Activated naive CD8-positive, alpha-beta T cell (primary cell): ENCODE measurements around the gene DRG1.

Source experiments
- H3K27ac Mint-ChIP-seq: one replicate; pipeline ENCODE4 v1.8.0; 2021; ENCODE audit warnings: mixed read lengths
- H3K27me3 Mint-ChIP-seq: one replicate; pipeline ENCODE4 v1.8.0; 2021; ENCODE audit warnings: mixed read lengths
- H3K36me3 Mint-ChIP-seq: one replicate; pipeline ENCODE4 v1.8.0; 2021; ENCODE audit warnings: mixed read lengths
- H3K4me1 Mint-ChIP-seq: one replicate; pipeline ENCODE4 v1.8.0; 2021; ENCODE audit warnings: low read depth, mixed read lengths
- H3K4me3 Mint-ChIP-seq: one replicate; pipeline ENCODE4 v1.8.0; 2021; ENCODE audit warnings: mild to moderate bottlenecking, mixed read lengths
- H3K9me3 Mint-ChIP-seq: one replicate; pipeline ENCODE4 v1.8.0; 2021; ENCODE audit warnings: low read depth, mixed read lengths

Gene DRG1

DNA sequence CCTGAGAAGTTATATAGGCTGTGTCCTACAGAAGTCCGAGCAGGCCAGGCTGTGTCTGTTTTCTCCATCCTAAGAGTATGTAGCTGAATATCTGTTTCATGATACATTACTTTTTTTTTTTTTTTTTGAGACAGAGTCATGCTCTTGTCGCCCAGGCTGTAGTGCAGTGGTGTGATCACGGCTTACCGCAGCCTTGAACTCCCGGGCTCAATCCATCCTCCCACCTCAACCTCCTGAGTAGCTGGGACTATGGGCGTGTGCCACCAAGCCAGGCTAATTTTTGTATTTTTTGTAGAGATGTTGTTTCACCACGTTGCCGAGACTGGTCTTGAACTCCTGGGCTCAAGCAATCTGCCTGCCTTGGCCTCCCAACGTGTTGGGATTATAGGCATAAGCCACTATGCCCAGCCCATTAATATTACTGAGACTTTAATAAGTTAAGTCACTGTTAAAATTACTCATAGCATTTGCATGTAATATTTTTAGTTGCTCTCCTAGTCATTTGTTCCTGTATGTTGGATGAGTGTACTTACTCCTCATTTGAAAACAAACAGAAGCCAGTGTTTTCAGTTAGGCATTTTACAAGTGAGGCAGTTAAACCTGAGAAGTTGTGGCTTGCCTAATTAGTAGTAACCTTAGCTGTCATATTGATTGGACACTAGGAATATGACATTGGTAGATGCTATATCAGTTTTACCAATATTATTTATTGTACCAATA is 26.1 kb downstream of the DRG1 start:
- Mint-ChIP-seq H3K27ac (no peak overlapping the region), H3K9me3 (no peaks in the 10 kb centered on the region), H3K36me3 (peaks cover 9% of the 10 kb centered on the region), H3K4me1 (peaks cover 3% of the 10 kb centered on the region), H3K4me3 (no peak overlapping the region), H3K27me3 (no peaks in the 10 kb centered on the region)

GRCh38 chr22:31431950-31432349 is 32.5 kb downstream of the DRG1 start:
- Mint-ChIP-seq H3K4me1 (peaks cover 3% of the 10 kb centered on the region), H3K4me3 (no peak overlapping the region), H3K36me3 (peaks cover 8% of the 10 kb centered on the region), H3K9me3 (no peaks in the 10 kb centered on the region), H3K27ac (no peak overlapping the region), H3K27me3 (no peaks in the 10 kb centered on the region)

- Mint-ChIP-seq H3K4me1 (no peaks in the 10 kb centered on the region), H3K4me3 (no peak overlapping the region), H3K27me3 (no peaks in the 10 kb centered on the region), H3K9me3 (no peaks in the 10 kb centered on the region), H3K27ac (no peak overlapping the region), H3K36me3 (peaks cover 5% of the 10 kb centered on the region)
Measured at GRCh38 chr22:31436132-31436531, 36.7 kb downstream of the DRG1 start.

DNA sequence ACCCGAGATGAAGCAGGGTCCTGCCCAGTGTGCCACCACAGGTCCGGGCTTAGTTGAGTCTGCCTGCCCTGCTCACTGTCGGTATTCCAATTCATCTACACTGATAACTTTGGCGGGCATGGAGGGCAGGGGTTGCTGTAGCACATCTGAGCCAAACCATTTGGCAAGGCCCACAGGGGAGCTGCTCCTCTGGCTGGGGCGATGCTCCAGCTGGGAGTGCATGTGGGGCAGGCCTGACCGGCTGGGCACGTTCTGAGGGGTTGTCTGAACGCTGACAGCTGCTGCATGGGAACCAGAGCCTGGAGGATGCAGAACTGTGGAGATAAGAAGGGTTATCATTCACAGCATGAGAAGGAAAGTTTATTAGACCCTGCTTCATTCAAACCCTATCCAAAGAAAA is 40.4 kb downstream of the DRG1 start:
- no peaks in the 10 kb centered on the region for H3K4me1 Mint-ChIP-seq
- H3K36me3 Mint-ChIP-seq, result peaks cover 3% of the 10 kb centered on the region
- H3K27ac Mint-ChIP-seq, result no peak overlapping the region

DNA sequence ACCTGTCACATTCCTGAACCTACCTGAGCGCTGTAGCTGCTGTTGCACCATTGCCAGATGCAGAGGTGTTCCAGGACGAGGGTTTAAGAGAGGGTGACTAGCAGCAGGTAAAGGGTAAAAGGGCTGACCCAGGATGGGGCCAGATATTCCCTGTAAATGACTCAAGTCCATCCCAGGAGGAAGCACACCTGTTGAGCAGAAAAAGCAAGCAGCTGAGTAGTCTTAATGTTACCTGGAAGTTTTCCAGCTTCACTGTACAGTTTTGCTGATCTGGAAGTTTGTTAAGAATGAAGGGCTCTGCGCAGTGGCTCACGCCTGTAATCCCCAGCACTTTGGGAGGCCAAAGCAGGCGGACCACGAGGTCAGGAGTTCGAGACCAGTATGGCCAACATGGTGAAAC is 41.3 kb downstream of the DRG1 start:
- no peaks in the 10 kb centered on the region for H3K4me1 Mint-ChIP-seq
- peaks cover 3% of the 10 kb centered on the region for H3K36me3 Mint-ChIP-seq
- H3K4me3 Mint-ChIP-seq, result no peak overlapping the region
- H3K27me3 Mint-ChIP-seq, result no peaks in the 10 kb centered on the region
- no peaks in the 10 kb centered on the region for H3K9me3 Mint-ChIP-seq
- H3K27ac Mint-ChIP-seq, result peak overlapping the region; percentile 4

More for the DNA sequence above, 40.4 kb downstream of the DRG1 start:
- Mint-ChIP-seq H3K27me3 (no peaks in the 10 kb centered on the region), H3K4me3 (no peak overlapping the region), H3K9me3 (no peaks in the 10 kb centered on the region)

- Mint-ChIP-seq H3K27ac (peak overlapping the region; percentile 55), H3K36me3 (peaks cover 3% of the 10 kb centered on the region), H3K4me3 (no peak overlapping the region), H3K27me3 (no peaks in the 10 kb centered on the region), H3K4me1 (no peaks in the 10 kb centered on the region), H3K9me3 (no peaks in the 10 kb centered on the region)
Measured at GRCh38 chr22:31441652-31442051, 42.2 kb downstream of the DRG1 start.

- no peak overlapping the region for H3K27ac Mint-ChIP-seq
- no peaks in the 10 kb centered on the region for H3K4me1 Mint-ChIP-seq
- H3K9me3 Mint-ChIP-seq, result no peaks in the 10 kb centered on the region
- H3K27me3 Mint-ChIP-seq, result no peaks in the 10 kb centered on the region
- peaks cover 3% of the 10 kb centered on the region for H3K36me3 Mint-ChIP-seq
- no peak overlapping the region for H3K4me3 Mint-ChIP-seq
Measured at GRCh38 chr22:31442768-31443489, 43.5 kb downstream of the DRG1 start.

DNA sequence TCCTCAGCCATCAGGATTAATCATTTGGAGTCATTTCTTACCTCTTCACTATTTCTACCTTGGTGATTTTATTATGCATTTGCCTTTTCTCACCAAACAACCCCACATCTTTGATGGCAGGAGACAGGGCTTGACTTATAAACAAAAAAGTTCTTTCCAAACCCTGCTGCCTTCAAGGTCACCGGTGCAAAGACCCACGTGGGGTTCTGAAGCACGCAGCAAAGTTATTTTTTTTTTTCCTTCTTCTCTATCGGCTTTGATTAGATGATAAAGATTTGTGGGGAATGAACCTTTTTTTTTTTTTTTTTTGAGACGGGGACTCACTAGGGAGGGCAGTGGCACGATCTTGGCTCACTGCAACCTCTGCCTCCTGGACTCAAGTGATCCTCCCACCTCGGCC is 44.1 kb downstream of the DRG1 start:
- Mint-ChIP-seq H3K4me3 (no peak overlapping the region), H3K9me3 (no peaks in the 10 kb centered on the region), H3K4me1 (no peaks in the 10 kb centered on the region), H3K27me3 (no peaks in the 10 kb centered on the region), H3K27ac (no peak overlapping the region), H3K36me3 (peaks cover 3% of the 10 kb centered on the region)

- H3K27ac Mint-ChIP-seq, result peak overlapping the region; percentile 61
Measured at GRCh38 chr22:31445642-31446041, 46.2 kb downstream of the DRG1 start.

DNA sequence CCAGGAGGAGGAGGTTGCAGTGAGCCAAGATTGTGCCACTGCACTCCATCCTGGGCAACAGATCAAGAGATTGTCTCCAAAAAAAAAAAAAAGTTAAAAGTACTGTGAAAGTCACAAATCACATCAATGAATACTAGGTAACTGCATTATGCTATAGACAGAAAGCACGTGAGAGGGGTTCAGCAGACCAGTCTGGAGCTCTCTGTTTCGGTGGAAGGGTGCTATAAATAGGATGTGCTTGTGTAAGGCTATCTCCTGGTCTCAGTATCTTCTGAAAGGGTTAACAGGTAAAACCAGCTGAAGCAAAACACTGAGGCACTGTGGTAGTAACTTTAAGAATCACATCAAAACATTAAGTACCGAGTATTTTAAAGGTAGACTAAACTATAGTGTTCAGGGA is 46.8 kb downstream of the DRG1 start:
- H3K27me3 Mint-ChIP-seq, result no peaks in the 10 kb centered on the region
- H3K36me3 Mint-ChIP-seq, result peaks cover 3% of the 10 kb centered on the region
- no peak overlapping the region for H3K27ac Mint-ChIP-seq
- H3K4me1 Mint-ChIP-seq, result no peaks in the 10 kb centered on the region
- H3K9me3 Mint-ChIP-seq, result no peaks in the 10 kb centered on the region
- no peak overlapping the region for H3K4me3 Mint-ChIP-seq

More at GRCh38 chr22:31445642-31446041, 46.2 kb downstream of the DRG1 start:
- Mint-ChIP-seq H3K4me1 (no peaks in the 10 kb centered on the region), H3K36me3 (peaks cover 3% of the 10 kb centered on the region), H3K9me3 (no peaks in the 10 kb centered on the region), H3K4me3 (no peak overlapping the region), H3K27me3 (no peaks in the 10 kb centered on the region)

GRCh38 chr22:31446767-31447166 is 47.4 kb downstream of the DRG1 start:
- Mint-ChIP-seq H3K27ac (no peak overlapping the region), H3K9me3 (no peaks in the 10 kb centered on the region), H3K27me3 (no peaks in the 10 kb centered on the region), H3K36me3 (peaks cover 3% of the 10 kb centered on the region), H3K4me3 (no peak overlapping the region), H3K4me1 (no peaks in the 10 kb centered on the region)

DNA sequence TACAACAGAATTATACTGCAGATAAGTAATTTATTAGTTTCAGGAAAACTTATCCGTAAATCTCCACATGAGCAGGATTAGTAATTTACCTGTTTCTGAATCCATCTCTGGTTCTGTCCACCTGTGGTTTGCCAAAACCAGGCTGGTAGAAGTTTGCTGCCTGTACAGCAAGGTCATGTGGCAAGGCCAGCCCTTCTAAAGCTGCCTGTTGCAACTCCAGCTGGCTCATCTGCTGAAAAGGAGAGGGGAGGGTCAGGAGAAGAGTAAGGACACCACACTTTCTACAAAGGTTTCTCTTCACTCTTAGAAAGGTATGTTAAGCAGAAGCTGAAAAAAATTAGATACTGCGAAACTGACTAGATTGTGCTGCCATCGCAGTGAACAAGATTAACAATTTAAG is 47.9 kb downstream of the DRG1 start:
- Mint-ChIP-seq H3K27me3 (no peaks in the 10 kb centered on the region), H3K27ac (no peak overlapping the region), H3K4me3 (no peak overlapping the region), H3K36me3 (peaks cover 3% of the 10 kb centered on the region), H3K4me1 (peaks cover 2% of the 10 kb centered on the region), H3K9me3 (no peaks in the 10 kb centered on the region)

DNA sequence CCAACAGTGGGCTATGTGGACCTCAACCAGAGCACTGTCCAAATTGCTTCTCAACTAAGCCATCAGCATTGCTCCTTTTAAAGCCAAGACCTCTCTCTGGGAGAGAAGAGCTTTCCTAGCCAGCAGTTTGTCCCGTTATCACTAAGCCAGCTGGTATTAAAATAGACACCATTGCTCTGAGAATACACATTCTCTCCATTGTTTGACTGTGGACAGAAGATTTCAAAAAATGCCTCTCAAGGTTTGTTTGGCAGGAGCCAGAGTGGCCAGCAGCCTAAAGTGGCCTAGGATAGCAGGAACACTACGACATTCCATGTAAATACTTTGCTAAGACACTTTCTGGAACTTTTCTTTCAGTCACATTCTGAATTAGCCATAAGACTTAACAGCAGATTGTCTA is 49.0 kb downstream of the DRG1 start:
- H3K36me3 Mint-ChIP-seq, result peaks cover 3% of the 10 kb centered on the region
- no peaks in the 10 kb centered on the region for H3K9me3 Mint-ChIP-seq
- H3K4me1 Mint-ChIP-seq, result peaks cover 2% of the 10 kb centered on the region
- peak overlapping the region; percentile 41 for H3K27ac Mint-ChIP-seq
- no peaks in the 10 kb centered on the region for H3K27me3 Mint-ChIP-seq
- H3K4me3 Mint-ChIP-seq, result no peak overlapping the region

GRCh38 chr22:31449506-31449905 is 50.1 kb downstream of the DRG1 start:
- Mint-ChIP-seq H3K4me3 (no peak overlapping the region), H3K36me3 (no peaks in the 10 kb centered on the region), H3K27me3 (no peaks in the 10 kb centered on the region), H3K9me3 (no peaks in the 10 kb centered on the region), H3K27ac (no peak overlapping the region), H3K4me1 (peaks cover 2% of the 10 kb centered on the region)

GRCh38 chr22:31451709-31452571 is 52.5 kb downstream of the DRG1 start:
- Mint-ChIP-seq H3K27ac (peak overlapping the region; percentile 16), H3K27me3 (no peaks in the 10 kb centered on the region), H3K36me3 (no peaks in the 10 kb centered on the region), H3K4me1 (peaks cover 2% of the 10 kb centered on the region), H3K4me3 (no peak overlapping the region), H3K9me3 (no peaks in the 10 kb centered on the region)
